Endodermal cell (in vitro differentiated cells): ENCODE results near the gene ERBB4. TPM values are rescaled to one million over a fixed set of nuclear protein-coding genes. Genes with fewer than 3 reads are reported as not detected.

Experiments used
- DNase-seq: peaks from one replicate; pipeline ENCODE4 v3.0.0-alpha.2; 2017
- H3K27ac ChIP-seq: 2 replicates; pipeline ENCODE4 v1.5.1; 2013; ENCODE audit warnings: mild to moderate bottlenecking, low read depth, low read length, moderate library complexity
- H3K27me3 ChIP-seq: 2 replicates; pipeline ENCODE4 v1.6.1; 2013; ENCODE audit warnings: mild to moderate bottlenecking, low read length, moderate library complexity; ENCODE audit not compliant: insufficient read depth, control insufficient read depth, poor library complexity, severe bottlenecking
- H3K36me3 ChIP-seq: 2 replicates; pipeline ENCODE4 v1.7.0; 2013; ENCODE audit warnings: mild to moderate bottlenecking, low read length, moderate library complexity; ENCODE audit not compliant: control insufficient read depth, insufficient read depth
- H3K4me1 ChIP-seq: one replicate; pipeline ENCODE4 v1.7.0; 2013; ENCODE audit warnings: low read length; ENCODE audit not compliant: control insufficient read depth, insufficient read depth
- H3K4me3 ChIP-seq: 2 replicates; pipeline ENCODE4 v1.5.1; 2013; ENCODE audit warnings: mild to moderate bottlenecking, low read length, moderate library complexity
- H3K9ac ChIP-seq: 2 replicates; pipeline ENCODE4 v1.6.1; 2013; ENCODE audit warnings: mild to moderate bottlenecking, low read length, moderate library complexity; ENCODE audit not compliant: poor library complexity, severe bottlenecking; ENCODE audit errors: extremely low read depth
- H3K9me3 ChIP-seq: 2 replicates; pipeline ENCODE4 v1.6.1; 2013; ENCODE audit warnings: mild to moderate bottlenecking, low read length, moderate library complexity; ENCODE audit not compliant: control insufficient read depth
- H3K27ac Mint-ChIP-seq: 2 replicates; pipeline ENCODE4 v1.8.0; 2020; ENCODE audit warnings: mixed read lengths
- H3K27me3 Mint-ChIP-seq: 2 replicates; pipeline ENCODE4 v1.8.0; 2021; ENCODE audit warnings: mild to moderate bottlenecking, mixed read lengths; ENCODE audit not compliant: insufficient read depth
- H3K36me3 Mint-ChIP-seq: 2 replicates; pipeline ENCODE4 v1.8.0; 2020; ENCODE audit warnings: low read depth, mixed read lengths
- H3K4me1 Mint-ChIP-seq: 2 replicates; pipeline ENCODE4 v1.8.0; 2020; ENCODE audit warnings: mixed read lengths
- H3K4me3 Mint-ChIP-seq: 2 replicates; pipeline ENCODE4 v1.8.0; 2020; ENCODE audit warnings: mild to moderate bottlenecking, moderate library complexity, mixed read lengths
- H3K9me3 Mint-ChIP-seq: 2 replicates; pipeline ENCODE4 v1.8.0; 2020; ENCODE audit warnings: mild to moderate bottlenecking, mixed read lengths
- CTCF ChIP-seq: fragments of 200-600 bp; sonication (generic); conservative IDR thresholded peaks from 2 replicates; pipeline ENCODE4 v1.5.0; 2021; ENCODE audit warnings: antibody characterized with exemption, mild to moderate bottlenecking
- WGBS, 2 experiments: methylation state at CpG; one replicate each; pipeline versions ENCODE4 v1.1.5 to v1.1.7; 2013; ENCODE audit warnings: missing lambda C conversion rate in 2 of 2, mixed read lengths in 1 of 2; ENCODE audit not compliant: insufficient coverage in 1 of 2, insufficient read length in 1 of 2; 5-methylcytosine and 5-hydroxymethylcytosine counted together
- total RNA-seq, 2 donors: library from RNA; stranded (reverse); fragmentation: NEBNext Ultra II Directional in 1 of 2; extraction: Animal tissue kit (Norgen Biotek cat#: 25700) in 1 of 2; gene quantifications; 2 replicates in 1 of 2; 3 replicates in 1 of 2; pipeline ENCODE4 v1.2.1, GENCODE V29; 2021

The ERBB4 gene
- total RNA-seq, 2 donors from 2014 or later: 154 to 158 TPM

GRCh38 chr2:211463397-211463796, 1075.2 kb downstream of the ERBB4 start:
- 56 to 70% methylated on average over 2 to 3 of the region's 3 CpGs for WGBS, 2 experiments
- no peak for DNase-seq
- Histone ChIP-seq H3K36me3 (no peaks in the 10 kb centered on the region), H3K27ac (no peak overlapping the region), H3K9ac (no peak overlapping the region), H3K4me3 (no peak overlapping the region), H3K9me3 (peaks cover 3% of the 10 kb centered on the region), H3K4me1 (peaks cover 2% of the 10 kb centered on the region), H3K27me3 (no peaks in the 10 kb centered on the region)
- Mint-ChIP-seq H3K27ac (no peak overlapping the region), H3K27me3 (no peaks in the 10 kb centered on the region), H3K4me3 (no peak overlapping the region), H3K36me3 (peaks cover 27% of the 10 kb centered on the region), H3K4me1 (peaks cover 22% of the 10 kb centered on the region), H3K9me3 (no peaks in the 10 kb centered on the region)
- TF ChIP-seq CTCF: no peak

GRCh38 chr2:211458974-211459373, 1079.6 kb downstream of the ERBB4 start:
- H3K4me3 ChIP-seq: no peak overlapping the region
- H3K27me3 Mint-ChIP-seq: no peaks in the 10 kb centered on the region
- no peak overlapping the region for H3K27ac ChIP-seq
- no peak for TF ChIP-seq CTCF
- H3K4me3 Mint-ChIP-seq: no peak overlapping the region
- DNase-seq: no peak
- 98 to 100% methylated on average over 1 of the region's 1 CpG for WGBS, 2 experiments
- no peaks in the 10 kb centered on the region for H3K9me3 Mint-ChIP-seq
- H3K27ac Mint-ChIP-seq: no peak overlapping the region
- no peak overlapping the region for H3K9ac ChIP-seq
- H3K4me1 Mint-ChIP-seq: peaks cover 25% of the 10 kb centered on the region
- H3K9me3 ChIP-seq: peaks cover 3% of the 10 kb centered on the region
- H3K4me1 ChIP-seq: peaks cover 4% of the 10 kb centered on the region
- H3K36me3 ChIP-seq: no peaks in the 10 kb centered on the region
- peaks cover 25% of the 10 kb centered on the region for H3K36me3 Mint-ChIP-seq
- H3K27me3 ChIP-seq: no peaks in the 10 kb centered on the region

- H3K36me3 Mint-ChIP-seq: peaks cover 21% of the 10 kb centered on the region
- H3K9ac ChIP-seq: no peak overlapping the region
- peaks cover 3% of the 10 kb centered on the region for H3K9me3 ChIP-seq
- H3K27ac ChIP-seq: no peak overlapping the region
- H3K36me3 ChIP-seq: no peaks in the 10 kb centered on the region
- WGBS, 2 experiments: 85% methylated on average over 2 of the region's 2 CpGs; no CpG with 5 or more reads in 1 of the 2 experiments
- no peaks in the 10 kb centered on the region for H3K27me3 ChIP-seq
- no peaks in the 10 kb centered on the region for H3K27me3 Mint-ChIP-seq
- no peak overlapping the region for H3K4me3 Mint-ChIP-seq
- H3K4me1 ChIP-seq: peaks cover 7% of the 10 kb centered on the region
- H3K4me3 ChIP-seq: no peak overlapping the region
- DNase-seq: no peak
- H3K27ac Mint-ChIP-seq: no peak overlapping the region
- peaks cover 14% of the 10 kb centered on the region for H3K4me1 Mint-ChIP-seq
- H3K9me3 Mint-ChIP-seq: no peaks in the 10 kb centered on the region
- TF ChIP-seq CTCF: no peak
Observed at GRCh38 chr2:211457325-211457724, 1081.3 kb downstream of the ERBB4 start.
